Activated CD8-positive, alpha-beta T cell treated with anti-CD3 and anti-CD28 coated beads for 36 hours (primary cell): ENCODE results near the gene RAD50. TPM values are rescaled to one million over a fixed set of nuclear protein-coding genes. Genes with fewer than 3 reads are reported as not detected.

Source experiments
- ATAC-seq: fragments of 200-7000 bp; cut with Tn5 transposase; one replicate; pipeline ENCODE4 v1.10.0; 2021; ENCODE audit warnings: mild to moderate bottlenecking, moderate library complexity
- CTCF ChIA-PET: fragments of 350-600 bp; sonication (Branson Sonifier 250); formaldehyde crosslinking; loops from one replicate; lab custom pipeline; 2021; ENCODE audit warnings: antibody characterized with exemption; lab: Charles Lee
- POLR2A ChIA-PET: fragments of 350-600 bp; sonication (Branson Sonifier 250); formaldehyde crosslinking; loops from one replicate; lab custom pipeline; 2021; ENCODE audit warnings: antibody characterized with exemption; lab: Charles Lee
- DNase-seq: peaks from one replicate; pipeline ENCODE4 v3.0.0-alpha.2; 2020
- H3K27ac Mint-ChIP-seq: one replicate; pipeline ENCODE4 v1.8.0; 2021; ENCODE audit warnings: mild to moderate bottlenecking, mixed read lengths
- H3K27me3 Mint-ChIP-seq: one replicate; pipeline ENCODE4 v1.8.0; 2021; ENCODE audit warnings: mixed read lengths
- H3K36me3 Mint-ChIP-seq: one replicate; pipeline ENCODE4 v1.8.0; 2021; ENCODE audit warnings: low read depth, mixed read lengths
- H3K4me1 Mint-ChIP-seq: one replicate; pipeline ENCODE4 v1.8.0; 2021; ENCODE audit warnings: low read depth, mixed read lengths
- H3K4me3 Mint-ChIP-seq: one replicate; pipeline ENCODE4 v1.8.0; 2021; ENCODE audit warnings: mild to moderate bottlenecking, moderate library complexity, mixed read lengths
- H3K9me3 Mint-ChIP-seq: one replicate; pipeline ENCODE4 v1.8.0; 2021; ENCODE audit warnings: mixed read lengths
- CTCF ChIP-seq: fragments of 200-600 bp; IDR thresholded peaks from one replicate; pipeline ENCODE4 v1.8.0; 2022; ENCODE audit warnings: antibody characterized with exemption, mild to moderate bottlenecking
- intact Hi-C: fragments of 100-400 bp; cut with micrococcal nuclease; formaldehyde crosslinking; loops from one replicate; pipeline ENCODE4 v1.10.0; 2022
- total RNA-seq, 2 experiments: library from RNA; stranded (reverse); gene quantifications; one replicate each; pipeline ENCODE4 v1.2.3, GENCODE V29; 2021

RAD50 gene
- total RNA-seq, 2 experiments from 2014 or later: 46.4 to 48.9 TPM

DNA sequence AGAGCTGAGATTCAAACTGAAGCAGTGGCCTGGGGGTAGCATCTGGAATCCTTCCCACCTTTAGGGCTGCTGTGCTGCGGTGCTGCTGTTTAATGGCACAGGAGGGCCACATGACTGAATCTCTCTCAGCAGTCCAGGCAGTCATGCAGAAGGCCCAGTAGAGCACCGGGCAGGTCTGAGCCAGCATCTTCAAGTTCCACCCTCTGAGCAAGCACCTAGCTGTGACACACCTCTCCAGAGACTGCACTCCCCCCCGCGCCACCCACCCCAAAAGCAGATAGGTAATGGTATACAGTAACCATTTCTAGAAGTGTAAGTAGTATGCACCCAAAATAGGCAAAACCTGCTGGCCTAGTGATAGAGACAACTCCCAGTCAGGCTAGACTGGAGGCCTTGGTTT, 125.2 kb downstream of the RAD50 start:
- intact Hi-C loops: no loop called here
- DNase-seq (no peak), ATAC-seq (no peak)
- Mint-ChIP-seq H3K36me3 (no peaks in the 10 kb centered on the region), H3K4me1 (peaks cover 14% of the 10 kb centered on the region), H3K4me3 (no peak overlapping the region), H3K27me3 (no peaks in the 10 kb centered on the region), H3K9me3 (no peaks in the 10 kb centered on the region), H3K27ac (no peak overlapping the region)
- no peak for TF ChIP-seq CTCF
- ChIA-PET POLR2A (no interaction called here), CTCF (interaction anchor here (0.9 kb wide), 1 partner anchor 33 kb away, joined by 3 read pairs; no protein-coding TSS in a partner anchor)

DNA sequence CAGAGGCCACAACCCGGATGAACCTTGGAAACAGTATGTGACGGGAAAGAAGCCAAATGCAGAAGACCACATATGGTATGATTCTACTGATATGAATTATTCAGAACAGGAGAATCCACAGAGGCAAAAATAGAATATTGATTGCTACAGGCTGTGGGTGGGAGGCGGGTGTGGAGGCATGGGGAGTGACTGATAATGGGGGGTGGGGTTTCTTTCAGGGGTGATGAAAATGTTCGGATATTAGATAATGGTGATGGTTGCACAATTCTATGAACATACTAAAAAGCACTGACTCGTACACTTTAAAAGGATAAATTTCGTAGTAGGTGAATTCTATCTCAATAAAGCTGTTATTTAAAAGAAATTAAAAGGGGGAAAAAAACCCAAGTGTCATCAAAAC, 127.7 kb downstream of the RAD50 start:
- H3K36me3 Mint-ChIP-seq: no peaks in the 10 kb centered on the region
- ATAC-seq (no peak), DNase-seq (no peak)
- POLR2A ChIA-PET: interaction anchor here (0.7 to 1.5 kb wide), 4 partner anchors 11 to 195 kb away, joined by 3 to 6 read pairs (median 3); partner anchors contain the start of gene IL4
- H3K4me1 Mint-ChIP-seq: peaks cover 33% of the 10 kb centered on the region
- H3K9me3 Mint-ChIP-seq: no peaks in the 10 kb centered on the region
- no peak overlapping the region for H3K27ac Mint-ChIP-seq
- CTCF ChIA-PET: interaction anchor here (1.2 to 1.5 kb wide), 3 partner anchors 9 to 26 kb away, joined by 3 to 4 read pairs (median 3); partner anchors contain the start of gene IL13
- H3K4me3 Mint-ChIP-seq: no peak overlapping the region
- no peaks in the 10 kb centered on the region for H3K27me3 Mint-ChIP-seq
- intact Hi-C loops: no loop called here
- TF ChIP-seq CTCF: no peak

DNA sequence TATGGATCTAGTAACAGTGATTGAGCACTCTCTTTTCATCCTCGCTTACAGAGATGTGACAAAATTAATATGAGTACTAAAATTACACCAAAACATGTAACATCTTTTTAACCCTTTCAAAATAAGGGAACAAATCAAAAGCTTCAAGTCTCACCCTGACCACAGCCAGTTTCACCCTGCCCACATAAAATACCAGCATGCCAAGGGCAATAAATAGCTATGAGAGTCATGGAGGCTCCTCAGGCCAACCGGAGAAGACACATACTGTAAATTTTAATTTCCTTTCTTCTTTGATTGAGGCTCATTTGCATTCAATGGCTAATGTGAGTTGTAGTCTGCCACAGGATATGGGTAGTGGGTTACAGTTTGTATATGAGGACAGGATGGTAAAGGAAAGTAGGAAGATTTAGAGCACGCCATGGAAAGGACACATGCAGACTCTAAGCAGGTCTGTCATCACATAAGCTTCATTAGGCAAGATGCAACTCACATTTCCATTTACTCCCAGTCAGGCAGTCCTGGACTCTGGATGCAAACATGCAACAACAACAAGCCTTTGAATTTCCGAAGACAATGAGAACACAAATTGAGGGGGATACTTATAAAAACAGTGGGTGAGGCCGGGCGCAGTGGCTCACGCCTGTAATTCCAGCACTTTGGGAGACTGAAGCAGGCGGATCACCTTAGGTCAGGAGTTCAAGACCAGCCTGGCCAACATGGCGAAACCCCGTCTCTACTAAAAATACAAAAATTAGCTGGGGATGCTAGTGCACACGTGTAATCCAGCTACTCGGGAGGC, 128.3 kb downstream of the RAD50 start:
- peak; percentile 78 for DNase-seq
- POLR2A ChIA-PET: interaction anchor here (0.7 to 1.5 kb wide), 4 partner anchors 11 to 195 kb away, joined by 3 to 6 read pairs (median 3); partner anchors contain the start of gene IL4
- CTCF ChIA-PET: interaction anchor here (1.0 to 1.5 kb wide), 4 partner anchors 10 to 53 kb away, joined by 3 to 4 read pairs (median 3); partner anchors contain the start of genes IL13 and KIF3A

DNA sequence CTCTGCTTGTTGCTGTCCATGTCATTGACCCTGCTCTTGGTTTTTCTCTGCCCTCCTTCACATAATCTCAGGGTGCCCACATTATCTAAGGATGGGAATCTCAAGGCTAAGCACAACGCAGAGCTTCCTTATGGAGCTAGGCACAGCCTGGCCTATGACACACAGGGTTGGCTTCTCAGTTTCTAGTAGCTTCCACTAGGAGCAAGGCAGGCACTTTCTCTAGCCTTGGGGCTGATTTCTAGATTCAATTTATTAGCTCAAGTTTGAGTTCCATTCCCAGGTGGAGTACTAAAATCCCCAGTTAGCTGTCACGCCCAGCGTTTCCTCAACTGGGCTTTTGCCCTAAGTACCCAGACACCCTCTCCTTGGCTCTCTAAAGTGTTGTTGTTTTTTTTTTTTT, 129.4 kb downstream of the RAD50 start:
- no peak for TF ChIP-seq CTCF
- H3K27me3 Mint-ChIP-seq: no peaks in the 10 kb centered on the region
- no peak overlapping the region for H3K4me3 Mint-ChIP-seq
- ATAC-seq: no peak
- no peaks in the 10 kb centered on the region for H3K36me3 Mint-ChIP-seq
- H3K4me1 Mint-ChIP-seq: peaks cover 34% of the 10 kb centered on the region
- ChIA-PET POLR2A (no interaction called here), CTCF (interaction anchor here (1.2 kb wide), 1 partner anchor 23 kb away, joined by 3 read pairs; no protein-coding TSS in a partner anchor)
- DNase-seq: no peak
- no peaks in the 10 kb centered on the region for H3K9me3 Mint-ChIP-seq
- no peak overlapping the region for H3K27ac Mint-ChIP-seq
- intact Hi-C loops: loop anchor here (5.0 kb wide), 1 partner anchor 44 kb away; no protein-coding TSS in a partner anchor

More for the DNA sequence above, 128.3 kb downstream of the RAD50 start:
- Mint-ChIP-seq H3K4me1 (peaks cover 34% of the 10 kb centered on the region), H3K9me3 (no peaks in the 10 kb centered on the region), H3K27me3 (no peaks in the 10 kb centered on the region), H3K27ac (peak overlapping the region; percentile 2), H3K4me3 (no peak overlapping the region), H3K36me3 (no peaks in the 10 kb centered on the region)
- no peak for TF ChIP-seq CTCF
- ATAC-seq: peak; percentile 43
- intact Hi-C loops: loop anchor here (5.0 kb wide), 1 partner anchor 43 kb away; no protein-coding TSS in a partner anchor
